Measurements from ENCODE around the gene KCNH6.
A peak's percentile ranks its signal among the peaks of the same experiment; 100 is the strongest.

The KCNH6 gene, protein sequence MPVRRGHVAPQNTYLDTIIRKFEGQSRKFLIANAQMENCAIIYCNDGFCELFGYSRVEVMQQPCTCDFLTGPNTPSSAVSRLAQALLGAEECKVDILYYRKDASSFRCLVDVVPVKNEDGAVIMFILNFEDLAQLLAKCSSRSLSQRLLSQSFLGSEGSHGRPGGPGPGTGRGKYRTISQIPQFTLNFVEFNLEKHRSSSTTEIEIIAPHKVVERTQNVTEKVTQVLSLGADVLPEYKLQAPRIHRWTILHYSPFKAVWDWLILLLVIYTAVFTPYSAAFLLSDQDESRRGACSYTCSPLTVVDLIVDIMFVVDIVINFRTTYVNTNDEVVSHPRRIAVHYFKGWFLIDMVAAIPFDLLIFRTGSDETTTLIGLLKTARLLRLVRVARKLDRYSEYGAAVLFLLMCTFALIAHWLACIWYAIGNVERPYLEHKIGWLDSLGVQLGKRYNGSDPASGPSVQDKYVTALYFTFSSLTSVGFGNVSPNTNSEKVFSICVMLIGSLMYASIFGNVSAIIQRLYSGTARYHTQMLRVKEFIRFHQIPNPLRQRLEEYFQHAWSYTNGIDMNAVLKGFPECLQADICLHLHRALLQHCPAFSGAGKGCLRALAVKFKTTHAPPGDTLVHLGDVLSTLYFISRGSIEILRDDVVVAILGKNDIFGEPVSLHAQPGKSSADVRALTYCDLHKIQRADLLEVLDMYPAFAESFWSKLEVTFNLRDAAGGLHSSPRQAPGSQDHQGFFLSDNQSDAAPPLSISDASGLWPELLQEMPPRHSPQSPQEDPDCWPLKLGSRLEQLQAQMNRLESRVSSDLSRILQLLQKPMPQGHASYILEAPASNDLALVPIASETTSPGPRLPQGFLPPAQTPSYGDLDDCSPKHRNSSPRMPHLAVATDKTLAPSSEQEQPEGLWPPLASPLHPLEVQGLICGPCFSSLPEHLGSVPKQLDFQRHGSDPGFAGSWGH

GRCh38 chr17:63523253-63523855, at the start of gene KCNH6:
Gene KCNH6, plus strand, starts transcription at chr17:63523358. Its CDS starts 56 bp downstream, at chr17:63523414.
- no peak for DNase-seq

DNA sequence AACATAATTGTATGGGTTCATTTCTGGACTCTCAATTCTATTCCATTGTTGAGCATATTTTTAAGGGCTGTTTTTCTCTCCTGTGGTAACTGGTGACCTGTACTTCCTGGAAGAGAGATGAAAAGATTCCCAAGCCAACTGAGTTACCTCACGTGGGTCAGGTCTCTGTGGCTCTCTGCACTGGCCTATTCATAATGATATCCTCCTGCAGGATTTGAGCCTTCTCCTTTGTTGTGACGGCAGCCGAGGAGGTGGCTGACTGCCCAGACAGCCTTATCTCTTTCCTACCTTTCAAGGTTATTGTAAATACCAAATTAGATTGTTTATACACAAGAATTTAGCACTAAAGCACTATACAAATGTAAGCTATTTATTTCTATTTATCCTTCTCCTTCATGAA, 49.0 kb upstream of the KCNH6 start:
- DNase-seq: no peak

DNA sequence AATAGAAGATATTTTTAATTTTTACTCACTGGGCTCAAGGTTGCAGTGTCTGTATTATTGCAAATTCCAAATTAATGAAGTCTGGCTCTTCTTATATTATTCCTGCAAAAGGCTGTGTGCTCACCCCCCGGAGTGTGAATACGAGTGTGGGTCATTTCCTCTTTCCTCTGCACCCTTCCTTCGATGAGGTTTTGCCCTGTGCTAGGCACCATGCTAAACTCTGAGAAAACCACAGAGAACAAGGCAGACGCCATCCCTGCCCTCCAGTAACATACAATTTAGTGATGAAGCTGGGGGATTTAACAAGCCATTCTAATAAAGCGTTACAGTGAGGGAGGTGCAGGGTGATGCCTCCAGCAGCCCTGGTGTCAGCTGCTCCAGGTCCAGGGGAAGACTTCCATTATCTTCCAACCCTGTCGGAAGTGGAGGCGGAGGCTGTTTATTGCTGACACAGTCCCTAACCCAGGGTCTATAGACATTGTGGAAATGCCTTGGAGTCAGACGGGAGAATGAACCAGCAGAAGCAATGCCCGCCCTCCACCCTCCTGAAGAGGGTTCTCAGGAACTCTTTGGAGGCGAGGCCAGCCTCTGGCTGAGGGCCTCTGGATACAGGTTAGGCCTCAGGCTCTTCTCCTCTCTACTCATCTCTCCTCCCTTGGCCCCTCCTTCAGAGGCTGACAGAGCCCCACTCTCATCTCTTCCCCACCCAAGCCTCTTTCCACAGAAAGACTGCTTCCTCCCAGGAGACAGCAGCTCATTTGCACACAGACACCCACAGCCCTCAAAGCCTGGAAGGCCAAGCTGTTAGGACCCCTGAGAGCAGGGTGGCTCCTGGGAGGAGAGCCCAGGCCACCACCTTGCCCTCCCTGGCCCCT, 48.3 kb upstream of the KCNH6 start:
- no peak for DNase-seq

GRCh38 chr17:63475491-63476412, 47.4 kb upstream of the KCNH6 start:
- DNase-seq: no peak

- DNase-seq: no peak
Observed at GRCh38 chr17:63476459-63476853, 46.7 kb upstream of the KCNH6 start.

GRCh38 chr17:63476854-63477479, 46.2 kb upstream of the KCNH6 start, which contains the start of gene ACE:
Gene ACE, plus strand, starts transcription at chr17:63477061. Its CDS starts 34 bp downstream, at chr17:63477095.
- DNase-seq: no peak

DNA sequence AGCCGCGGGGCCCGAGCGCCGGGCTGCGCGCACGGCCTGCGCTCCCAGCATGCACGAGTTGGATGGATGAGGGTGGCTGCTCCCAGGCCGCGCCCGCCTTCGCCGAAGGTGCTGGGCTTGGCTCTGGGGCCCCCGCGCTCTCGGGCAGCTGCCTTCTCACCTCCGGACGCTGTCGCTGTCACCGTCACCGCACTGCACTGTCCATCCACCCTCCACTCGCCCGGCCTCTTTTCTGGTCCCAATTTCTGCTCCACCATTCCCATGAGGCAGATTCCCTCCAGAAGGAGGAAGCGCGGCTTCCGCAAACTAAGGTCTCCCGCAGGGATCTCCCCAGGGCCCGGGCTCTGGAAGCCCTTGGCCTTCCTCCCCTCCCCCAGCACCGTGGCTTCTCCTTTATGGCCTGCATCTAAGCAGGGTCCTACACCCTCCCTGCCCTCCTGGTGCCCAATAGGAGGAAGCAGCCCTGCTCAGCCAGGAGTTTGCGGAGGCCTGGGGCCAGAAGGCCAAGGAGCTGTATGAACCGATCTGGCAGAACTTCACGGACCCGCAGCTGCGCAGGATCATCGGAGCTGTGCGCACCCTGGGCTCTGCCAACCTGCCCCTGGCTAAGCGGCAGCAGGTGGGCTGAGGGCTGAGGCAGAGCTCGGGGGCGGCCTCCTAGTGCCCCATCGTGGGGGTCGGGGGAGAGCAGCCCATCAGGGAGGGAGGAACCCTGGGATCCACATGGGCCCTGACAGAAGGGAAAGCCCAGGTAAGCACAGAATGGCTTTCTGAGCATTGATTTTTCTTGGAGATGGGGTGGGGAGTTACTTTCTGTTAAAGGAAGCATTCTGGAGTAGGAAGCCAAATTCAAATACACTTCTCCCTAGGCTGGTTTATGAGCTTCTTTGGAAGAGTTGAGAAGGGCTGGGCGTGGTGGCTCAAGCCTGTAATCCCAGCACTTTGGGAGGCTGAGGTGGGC, 45.4 kb upstream of the KCNH6 start:
- DNase-seq: no peak

DNA sequence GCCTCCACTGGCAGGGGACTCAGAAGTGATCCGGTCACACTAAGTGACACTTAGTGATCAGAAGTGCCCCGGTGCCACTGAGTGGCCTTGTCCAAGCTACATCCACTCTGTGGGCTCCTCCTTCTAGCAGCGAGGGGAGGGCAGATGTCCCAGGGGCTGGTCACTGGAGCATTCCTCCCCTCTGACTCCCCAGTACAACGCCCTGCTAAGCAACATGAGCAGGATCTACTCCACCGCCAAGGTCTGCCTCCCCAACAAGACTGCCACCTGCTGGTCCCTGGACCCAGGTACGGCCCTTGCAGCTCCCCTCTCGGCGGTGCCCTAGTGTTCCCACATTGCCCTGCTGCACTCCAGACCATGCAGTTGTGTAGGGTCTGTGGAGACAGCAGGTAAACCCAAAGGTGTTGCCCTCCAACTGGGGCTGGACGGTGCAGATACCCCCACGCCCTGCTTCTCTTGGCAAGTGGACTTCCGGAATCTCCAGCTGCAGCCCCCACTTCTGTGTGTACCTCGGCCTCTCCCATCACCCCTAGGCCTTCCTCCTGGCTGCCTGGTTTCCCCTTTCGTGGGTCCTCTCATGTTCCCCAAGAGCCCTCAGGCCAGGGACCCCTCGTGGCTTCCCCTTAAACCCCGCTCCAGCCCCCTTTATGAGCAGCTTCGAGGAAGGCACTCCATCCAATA, 44.2 kb upstream of the KCNH6 start:
- DNase-seq: peak; percentile 1

DNA sequence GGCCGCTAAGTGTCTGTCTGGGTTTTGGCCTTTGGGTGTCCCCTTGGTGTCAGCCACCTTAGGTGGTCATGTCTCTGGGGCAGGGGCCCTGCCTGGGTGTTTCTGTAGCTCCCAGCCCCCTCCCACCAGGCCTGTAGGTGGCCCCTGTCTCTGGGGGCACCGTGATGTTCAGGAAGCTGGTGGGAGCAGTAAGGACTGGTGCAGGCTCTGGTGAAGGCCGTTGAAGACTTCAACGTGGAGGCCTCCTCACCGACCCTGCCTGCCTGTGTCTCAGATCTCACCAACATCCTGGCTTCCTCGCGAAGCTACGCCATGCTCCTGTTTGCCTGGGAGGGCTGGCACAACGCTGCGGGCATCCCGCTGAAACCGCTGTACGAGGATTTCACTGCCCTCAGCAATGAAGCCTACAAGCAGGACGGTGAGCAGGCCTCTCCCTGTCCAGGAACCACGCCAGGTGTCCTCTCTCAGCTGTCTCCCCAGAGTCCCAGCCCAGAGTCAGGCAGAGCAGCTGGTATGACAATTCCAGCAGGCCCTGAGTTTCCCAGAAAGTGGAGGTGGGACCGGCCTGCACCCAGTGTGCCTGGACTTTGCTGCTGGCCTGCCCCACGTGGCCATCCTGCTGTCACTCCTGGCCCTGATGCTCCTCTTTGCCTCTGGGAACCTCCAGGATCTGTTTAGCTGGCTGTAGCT, 43.5 kb upstream of the KCNH6 start:
- peak; percentile 37 for DNase-seq

DNA sequence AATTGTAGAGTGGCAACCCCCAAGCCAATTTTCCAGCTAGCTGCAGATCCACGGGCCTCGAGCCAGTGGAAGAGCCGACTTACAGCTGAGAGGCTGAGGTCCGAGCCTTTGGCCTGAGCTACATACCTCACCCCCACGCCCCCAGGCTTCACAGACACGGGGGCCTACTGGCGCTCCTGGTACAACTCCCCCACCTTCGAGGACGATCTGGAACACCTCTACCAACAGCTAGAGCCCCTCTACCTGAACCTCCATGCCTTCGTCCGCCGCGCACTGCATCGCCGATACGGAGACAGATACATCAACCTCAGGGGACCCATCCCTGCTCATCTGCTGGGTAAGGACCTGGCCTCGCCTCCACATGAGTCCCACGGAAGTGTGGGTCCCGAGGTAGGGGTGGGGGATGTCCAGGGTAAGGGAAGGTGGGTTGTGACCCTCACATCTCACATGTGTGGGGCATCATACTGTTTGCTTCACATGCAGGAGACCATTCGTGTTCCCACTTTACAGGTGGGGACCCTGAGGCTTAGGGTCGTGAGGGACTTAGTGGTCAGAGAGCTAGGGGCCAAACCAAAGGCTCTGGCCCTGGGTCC, 42.9 kb upstream of the KCNH6 start:
- DNase-seq: no peak

DNA sequence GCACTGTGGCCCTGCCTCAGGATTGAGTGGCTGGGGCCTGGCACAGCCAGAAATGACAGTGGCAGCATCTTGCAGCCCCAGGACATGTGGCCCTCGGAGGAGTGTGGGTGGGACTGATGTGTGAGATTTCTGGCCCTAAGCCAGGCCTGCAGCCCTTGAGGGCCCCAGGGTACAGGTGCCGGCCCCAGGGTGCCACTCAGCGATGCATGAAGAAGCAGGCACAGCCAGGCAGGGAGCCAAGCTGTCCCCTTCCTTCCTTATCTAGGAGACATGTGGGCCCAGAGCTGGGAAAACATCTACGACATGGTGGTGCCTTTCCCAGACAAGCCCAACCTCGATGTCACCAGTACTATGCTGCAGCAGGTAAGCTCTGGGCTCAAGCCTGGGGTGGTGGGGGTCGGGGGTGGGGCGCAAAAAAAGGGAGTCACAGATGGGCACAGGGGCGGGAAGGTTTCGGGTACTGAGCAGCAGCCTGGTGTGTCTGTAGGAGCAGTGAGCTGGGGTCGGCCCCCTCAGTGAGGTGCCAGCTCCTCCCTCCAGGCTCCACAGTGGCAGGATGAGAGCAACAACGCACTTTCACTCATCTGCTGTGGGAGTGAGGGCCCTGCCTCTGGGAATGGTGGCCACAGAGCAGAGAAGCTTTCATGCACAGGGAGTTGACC, 42.2 kb upstream of the KCNH6 start:
- DNase-seq: peak; percentile 40

GRCh38 chr17:63481488-63481870, 41.7 kb upstream of the KCNH6 start:
- DNase-seq: no peak

DNA sequence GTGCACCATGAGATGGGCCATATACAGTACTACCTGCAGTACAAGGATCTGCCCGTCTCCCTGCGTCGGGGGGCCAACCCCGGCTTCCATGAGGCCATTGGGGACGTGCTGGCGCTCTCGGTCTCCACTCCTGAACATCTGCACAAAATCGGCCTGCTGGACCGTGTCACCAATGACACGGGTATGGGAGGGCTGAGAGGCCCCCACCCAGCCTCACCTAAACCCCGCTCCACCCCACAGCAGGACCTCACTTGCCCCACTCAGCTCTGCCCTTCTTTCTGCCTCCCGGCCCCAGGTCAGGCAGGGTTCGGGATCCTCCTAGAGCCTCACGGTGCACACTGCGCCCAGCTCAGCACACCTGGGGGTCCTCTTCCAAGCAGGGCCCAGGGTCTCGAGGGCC, 40.6 kb upstream of the KCNH6 start:
- no peak for DNase-seq

GRCh38 chr17:63483038-63483437, 40.1 kb upstream of the KCNH6 start:
- DNase-seq: no peak

GRCh38 chr17:63483655-63484575, 39.2 kb upstream of the KCNH6 start:
- no peak for DNase-seq

All from NCI-H446 treated with DMSO at 0.1 percent for 48 hours (cell line).